RWPE2 (cell line): ENCODE data around the gene TRIO.

Source experiments
- ATAC-seq: fragments of 200-7000 bp; cut with Tn5 transposase; 3 replicates; pipeline ENCODE4 v1.9.1; 2021; ENCODE audit warnings: low read depth
- DNase-seq: peaks from one replicate; pipeline ENCODE4 v3.0.0-alpha.2; 2020; ENCODE audit warnings: low spot score
- H3K27ac ChIP-seq: fragments of 450-650 bp; 2 replicates; pipeline ENCODE4 v1.5.1; 2017; ENCODE audit warnings: mild to moderate bottlenecking; ENCODE audit not compliant: poor library complexity, severe bottlenecking
- H3K27me3 ChIP-seq: fragments of 250-450 bp; sonication (Bioruptor Pico); 2 replicates; pipeline ENCODE4 v1.5.1; 2021; ENCODE audit warnings: mild to moderate bottlenecking, moderate library complexity; ENCODE audit not compliant: insufficient read depth, poor library complexity, severe bottlenecking
- H3K36me3 ChIP-seq: fragments of 250-450 bp; sonication (Bioruptor Pico); 2 replicates; pipeline ENCODE4 v1.5.1; 2020; ENCODE audit warnings: low read depth, mild to moderate bottlenecking, moderate library complexity
- H3K4me1 ChIP-seq: fragments of 250-450 bp; sonication (Bioruptor Pico); 2 replicates; pipeline ENCODE4 v1.5.1; 2021; ENCODE audit warnings: mild to moderate bottlenecking, moderate library complexity; ENCODE audit not compliant: insufficient read depth, poor library complexity, severe bottlenecking
- H3K4me3 ChIP-seq: fragments of 250-450 bp; sonication (Bioruptor Pico); 2 replicates; pipeline ENCODE4 v1.5.1; 2021; ENCODE audit warnings: mild to moderate bottlenecking, moderate library complexity; ENCODE audit not compliant: severe bottlenecking
- H3K9me3 ChIP-seq: fragments of 250-450 bp; sonication (Bioruptor Pico); 2 replicates; pipeline ENCODE4 v1.5.1; 2021; ENCODE audit warnings: mild to moderate bottlenecking, moderate library complexity; ENCODE audit not compliant: severe bottlenecking
- CTCF ChIP-seq: fragments of 450-650 bp; IDR thresholded peaks from one replicate; pipeline ENCODE4 v1.5.1; 2017; ENCODE audit warnings: mild to moderate bottlenecking, moderate library complexity; ENCODE audit not compliant: poor library complexity, severe bottlenecking

The TRIO gene

GRCh38 chr5:14487897-14488570 lies 344.9 kb downstream of the TRIO start:
- DNase-seq (no peak), ATAC-seq (no peak)
- no peak for TF ChIP-seq CTCF
- H3K27me3 ChIP-seq, result no peaks in the 10 kb centered on the region
- H3K4me1 ChIP-seq, result no peaks in the 10 kb centered on the region
- H3K36me3 ChIP-seq, result peaks cover 93% of the 10 kb centered on the region
- no peak overlapping the region for H3K4me3 ChIP-seq
- no peaks in the 10 kb centered on the region for H3K9me3 ChIP-seq
- no peak overlapping the region for H3K27ac ChIP-seq

- no peaks in the 10 kb centered on the region for H3K4me1 ChIP-seq
- no peak for DNase-seq
- H3K27me3 ChIP-seq, result no peaks in the 10 kb centered on the region
- peaks cover 93% of the 10 kb centered on the region for H3K36me3 ChIP-seq
- no peak overlapping the region for H3K4me3 ChIP-seq
- ATAC-seq, result no peak
- no peaks in the 10 kb centered on the region for H3K9me3 ChIP-seq
- no peak for TF ChIP-seq CTCF
- H3K27ac ChIP-seq, result no peak overlapping the region
Observed at GRCh38 chr5:14488709-14489108, 345.6 kb downstream of the TRIO start.

GRCh38 chr5:14489643-14490042 lies 346.5 kb downstream of the TRIO start:
- Histone ChIP-seq H3K4me1 (no peaks in the 10 kb centered on the region), H3K4me3 (no peak overlapping the region), H3K9me3 (no peaks in the 10 kb centered on the region), H3K36me3 (peaks cover 93% of the 10 kb centered on the region), H3K27me3 (no peaks in the 10 kb centered on the region), H3K27ac (no peak overlapping the region)
- no peak for TF ChIP-seq CTCF
- DNase-seq, result no peak
- no peak for ATAC-seq

- Histone ChIP-seq H3K4me3 (no peak overlapping the region), H3K36me3 (peaks cover 93% of the 10 kb centered on the region), H3K27me3 (no peaks in the 10 kb centered on the region), H3K4me1 (no peaks in the 10 kb centered on the region), H3K9me3 (no peaks in the 10 kb centered on the region), H3K27ac (no peak overlapping the region)
- ATAC-seq, result no peak
- DNase-seq, result no peak
- TF ChIP-seq CTCF, result no peak
Observed at GRCh38 chr5:14490309-14490711, 347.2 kb downstream of the TRIO start.
